Endothelial cell of umbilical vein (primary cell): ENCODE measurements around the gene ANXA9. TPM values are rescaled to one million over a fixed set of nuclear protein-coding genes. Genes with fewer than 3 reads are reported as not detected.

ENCODE experiments used
- BruUV-seq: library from RNA; stranded (reverse); fragments of 400-500 nt; replicated peaks from 2 replicates; lab custom pipeline; 2021; lab: Mats Ljungman, UMichigan
- CTCF ChIA-PET: fragments of 300-600, 350-600 bp; sonication (Branson Sonifier 250); formaldehyde crosslinking; loops from one replicate; lab custom pipeline; 2021; ENCODE audit warnings: antibody characterized with exemption, inconsistent platforms; lab: Charles Lee
- POLR2A ChIA-PET: fragments of 300-600, 350-600 bp; sonication (Branson Sonifier 250); formaldehyde crosslinking; loops from one replicate; lab custom pipeline; 2021; ENCODE audit warnings: antibody characterized with exemption, inconsistent platforms; lab: Charles Lee
- DNase-seq: peaks from one replicate; pipeline ENCODE4 v3.0.0-alpha.2; 2011; ENCODE audit warnings: low read depth, low spot score
- FAIRE-seq: peaks from 2 replicates; lab custom pipeline; 2011; peaks lifted over from hg19 to GRCh38; lab: Jason Lieb, UNC
- H2AFZ ChIP-seq: 2 replicates; pipeline ENCODE4 v1.6.0; 2012; ENCODE audit warnings: low read depth, low read length, control low read depth, inconsistent platforms
- H3K27ac ChIP-seq: 2 replicates; pipeline ENCODE4 v1.5.1; 2011; ENCODE audit warnings: low read depth, mild to moderate bottlenecking, control low read depth, low read length, moderate library complexity; ENCODE audit not compliant: insufficient read depth
- H3K27me3 ChIP-seq, 2 experiments: 2 replicates each; pipeline versions ENCODE4 v1.6.0 to v1.6.1; 2011; ENCODE audit warnings: low read length in 2 of 2, mixed read lengths in 1 of 2; ENCODE audit not compliant: control insufficient read depth in 2 of 2, insufficient read depth in 2 of 2
- H3K36me3 ChIP-seq, 2 experiments: 2 replicates in 1 of 2; 3 replicates in 1 of 2; pipeline ENCODE4 v1.5.1; 2011; ENCODE audit warnings: low read length in 2 of 2, mild to moderate bottlenecking in 1 of 2, moderate library complexity in 1 of 2; ENCODE audit not compliant: control insufficient read depth in 2 of 2, insufficient read depth in 2 of 2; ENCODE audit errors: extremely low read depth in 1 of 2
- H3K4me1 ChIP-seq: 3 replicates; pipeline ENCODE4 v1.5.1; 2011; ENCODE audit warnings: mild to moderate bottlenecking, low read length; ENCODE audit not compliant: control insufficient read depth, insufficient read depth; ENCODE audit errors: extremely low read depth
- H3K4me2 ChIP-seq: 2 replicates; pipeline ENCODE4 v1.6.1; 2011; ENCODE audit warnings: low read length, control low read depth, mixed read lengths; ENCODE audit not compliant: insufficient read depth
- H3K4me3 ChIP-seq, 3 experiments: fragments of 200-600 bp in 1 of 3; sonication (generic), shearing (Covaris generic) in 1 of 3; replicated peaks in 1 of 3; 2 replicates each; pipeline ENCODE4 v1.5.1; 2011 to 2016; ENCODE audit warnings: control low read depth in 3 of 3, low read length in 3 of 3, mild to moderate bottlenecking in 2 of 3, inconsistent platforms in 1 of 3, low read depth in 1 of 3, moderate library complexity in 1 of 3; ENCODE audit not compliant: insufficient read depth in 1 of 3
- H3K79me2 ChIP-seq: 2 replicates; pipeline ENCODE4 v1.6.0; 2012; ENCODE audit warnings: low read length, inconsistent platforms; ENCODE audit not compliant: control insufficient read depth, insufficient read depth
- H3K9ac ChIP-seq: replicated peaks from 2 replicates; pipeline ENCODE3; 2011; ENCODE audit warnings: low read length, control low read depth; ENCODE audit not compliant: insufficient read depth; ENCODE audit errors: extremely low read depth
- H3K9me1 ChIP-seq: replicated peaks from 3 replicates; pipeline ENCODE4 v1.6.0; 2011; ENCODE audit warnings: mild to moderate bottlenecking, low read length; ENCODE audit not compliant: control insufficient read depth, insufficient read depth; ENCODE audit errors: extremely low read depth
- H3K9me3 ChIP-seq: replicated peaks from 2 replicates; pipeline ENCODE4 v1.5.1; 2012; ENCODE audit warnings: low read length, inconsistent platforms; ENCODE audit not compliant: control insufficient read depth, insufficient read depth
- H4K20me1 ChIP-seq: replicated peaks from 2 replicates; pipeline ENCODE3; 2011; ENCODE audit warnings: mild to moderate bottlenecking, low read length; ENCODE audit not compliant: control insufficient read depth, insufficient read depth; ENCODE audit errors: extremely low read depth
- EZH2 ChIP-seq: IDR thresholded peaks from 2 replicates; pipeline ENCODE4 v1.6.1; 2012; ENCODE audit warnings: borderline replicate concordance, low read depth, mild to moderate bottlenecking, moderate library complexity, low read length, inconsistent platforms; ENCODE audit not compliant: severe bottlenecking
- FOS ChIP-seq: IDR thresholded peaks from 2 replicates; pipeline ENCODE4 v1.6.1; 2011; ENCODE audit warnings: mild to moderate bottlenecking, low read length, moderate library complexity, borderline replicate concordance; ENCODE audit not compliant: insufficient read depth
- GATA2 ChIP-seq: IDR thresholded peaks from 2 replicates; pipeline ENCODE4 v1.7.0; 2011; ENCODE audit warnings: low read depth, mild to moderate bottlenecking, moderate library complexity, mixed read lengths, low read length; ENCODE audit not compliant: insufficient read length, insufficient read depth
- JUN ChIP-seq: IDR thresholded peaks from 2 replicates; pipeline ENCODE4 v1.6.1; 2011; ENCODE audit warnings: borderline replicate concordance, low read depth; ENCODE audit not compliant: insufficient read length, insufficient read depth
- MYC ChIP-seq: IDR thresholded peaks from one replicate; pipeline ENCODE4 v1.6.1; 2011; ENCODE audit warnings: mild to moderate bottlenecking, low read depth, low read length
- POLR2A ChIP-seq: IDR thresholded peaks from 2 replicates; pipeline ENCODE4 v1.6.1; 2012; ENCODE audit warnings: low read depth, mild to moderate bottlenecking, control low read depth, low read length
- POLR2AphosphoS5 ChIP-seq: IDR thresholded peaks from 2 replicates; pipeline ENCODE4 v1.6.1; 2012; ENCODE audit warnings: low read depth, mild to moderate bottlenecking, control low read depth, low read length, moderate library complexity; ENCODE audit not compliant: insufficient read depth
- dilution Hi-C: fragments of 300-500 bp; cut with MboI; formaldehyde crosslinking; loops from one replicate; pipeline ENCODE4 v1.15.0; 2019; ENCODE audit warnings: low sequenced_read_pairs; ENCODE audit not compliant: extremely low pct_ligation_motif_present
- intact Hi-C: fragments of 100-400 bp; cut with micrococcal nuclease; formaldehyde crosslinking; loops from one replicate; pipeline ENCODE4 v1.10.0; 2022
- polyA plus RNA-seq, 4 experiments: library from polyadenylated mRNA; depleted of rRNA in 3 of 4; stranded (reverse) in 3 of 4; unstranded in 1 of 4; fragments of >200 nt; gene quantifications; 2 replicates each; pipeline versions ENCODE4 v1.2.1 to v1.2.3, GENCODE V29; 2011 to 2012; ENCODE audit warnings: missing spikeins in 1 of 4
- total RNA-seq: library from RNA; stranded (reverse); gene quantifications from 2 replicates; pipeline ENCODE4 v1.2.3, GENCODE V29; 2021
- TF ChIP-seq, protein P1 (sequence below): IDR thresholded peaks from 2 replicates; pipeline ENCODE4 v1.6.1; 2011; ENCODE audit not compliant: insufficient read depth, insufficient read length
- TF ChIP-seq, protein P2 (sequence below), 2 donors: IDR thresholded peaks; 1 replicate in 1 of 2; 2 replicates in 1 of 2; pipeline ENCODE4 v1.5.1; 2011; ENCODE audit warnings: low read length in 2 of 2, mild to moderate bottlenecking in 2 of 2, moderate library complexity in 2 of 2, control low read depth in 1 of 2, inconsistent platforms in 1 of 2, low read depth in 1 of 2; ENCODE audit not compliant: insufficient read depth in 1 of 2; ENCODE audit errors: extremely low read depth in 1 of 2

Gene ANXA9
- total and polyA plus RNA-seq, 2 donors (not counting 3 experiments of a cell fraction or from before 2014, with no cell fraction given) = not detected

DNA sequence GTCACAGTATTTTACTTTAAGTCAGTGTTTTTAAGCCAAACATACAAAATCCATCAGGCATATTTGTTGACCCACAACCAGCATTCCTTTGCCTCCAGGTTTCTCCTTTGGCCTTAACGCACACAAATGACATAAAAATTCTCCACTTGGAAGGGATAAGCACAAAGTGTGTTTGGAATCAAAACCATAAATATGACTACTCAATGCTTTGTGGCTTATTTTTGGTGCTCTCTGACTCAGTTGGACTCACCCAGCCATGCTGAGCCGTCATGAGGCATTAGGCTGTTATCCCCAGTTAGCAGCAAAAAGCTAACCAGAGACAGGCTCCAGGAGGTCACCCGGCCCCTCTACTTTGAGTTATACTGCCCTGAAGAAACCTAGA, 27.1 kb downstream of the ANXA9 start:
- Histone ChIP-seq H3K4me1 (peaks cover 28% of the 10 kb centered on the region), H3K27ac (no peak overlapping the region), H2AFZ (peak overlapping the region; percentile 68), H3K9me1 (no peaks in the 10 kb centered on the region), H3K4me3 (peak overlapping the region; percentile 7 to 82 (median 52)), H4K20me1 (no peaks in the 10 kb centered on the region), H3K27me3 (no peaks in the 10 kb centered on the region), H3K36me3 (no peaks in the 10 kb centered on the region), H3K9me3 (no peaks in the 10 kb centered on the region), H3K4me2 (peak overlapping the region; percentile 28), H3K79me2 (no peaks in the 10 kb centered on the region), H3K9ac (peak overlapping the region; percentile 55)
- FAIRE-seq (no peak), DNase-seq (no peak)
- no peak for TF ChIP-seq POLR2A
- TF ChIP-seq POLR2AphosphoS5 = no peak
- TF ChIP-seq, protein P1, sequence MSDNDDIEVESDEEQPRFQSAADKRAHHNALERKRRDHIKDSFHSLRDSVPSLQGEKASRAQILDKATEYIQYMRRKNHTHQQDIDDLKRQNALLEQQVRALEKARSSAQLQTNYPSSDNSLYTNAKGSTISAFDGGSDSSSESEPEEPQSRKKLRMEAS = no peak
- TF ChIP-seq, protein P2, sequence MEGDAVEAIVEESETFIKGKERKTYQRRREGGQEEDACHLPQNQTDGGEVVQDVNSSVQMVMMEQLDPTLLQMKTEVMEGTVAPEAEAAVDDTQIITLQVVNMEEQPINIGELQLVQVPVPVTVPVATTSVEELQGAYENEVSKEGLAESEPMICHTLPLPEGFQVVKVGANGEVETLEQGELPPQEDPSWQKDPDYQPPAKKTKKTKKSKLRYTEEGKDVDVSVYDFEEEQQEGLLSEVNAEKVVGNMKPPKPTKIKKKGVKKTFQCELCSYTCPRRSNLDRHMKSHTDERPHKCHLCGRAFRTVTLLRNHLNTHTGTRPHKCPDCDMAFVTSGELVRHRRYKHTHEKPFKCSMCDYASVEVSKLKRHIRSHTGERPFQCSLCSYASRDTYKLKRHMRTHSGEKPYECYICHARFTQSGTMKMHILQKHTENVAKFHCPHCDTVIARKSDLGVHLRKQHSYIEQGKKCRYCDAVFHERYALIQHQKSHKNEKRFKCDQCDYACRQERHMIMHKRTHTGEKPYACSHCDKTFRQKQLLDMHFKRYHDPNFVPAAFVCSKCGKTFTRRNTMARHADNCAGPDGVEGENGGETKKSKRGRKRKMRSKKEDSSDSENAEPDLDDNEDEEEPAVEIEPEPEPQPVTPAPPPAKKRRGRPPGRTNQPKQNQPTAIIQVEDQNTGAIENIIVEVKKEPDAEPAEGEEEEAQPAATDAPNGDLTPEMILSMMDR (IDR thresholded peaks at IDR 0.05; ENCODE audit: extremely low read depth in 1 of 2, insufficient read depth in 1 of 2, low read depth in 1 of 2, low read length in 2 of 2) = no peak
- no peak for TF ChIP-seq GATA2
- no peak for TF ChIP-seq JUN
- TF ChIP-seq EZH2 = no peak
- TF ChIP-seq FOS = no peak
- TF ChIP-seq MYC = no peak
- dilution Hi-C loops (no loop called here), intact Hi-C loops (loop anchor here (2.0 kb wide), 1 partner anchor 50 kb away; the partner anchor contains the start of gene CDC42SE1)
- POLR2A ChIA-PET = no interaction called here
- CTCF ChIA-PET = interaction anchor here (0.7 to 1.5 kb wide), 3 partner anchors 13 to 91 kb away, joined by 3 to 4 read pairs (median 3); no protein-coding TSS in a partner anchor
- no TSS peak for BruUV-seq
